Trophoblast cell (in vitro differentiated cells and primary cell): ENCODE data around the gene OTOF. TPM values are rescaled to one million over a fixed set of nuclear protein-coding genes. Genes with fewer than 3 reads are reported as not detected.

Source experiments
- DNase-seq, 2 donors: peaks; one replicate each; pipeline ENCODE4 v3.0.0-alpha.2; 2016
- H2AFZ ChIP-seq: 2 replicates; pipeline ENCODE4 v1.6.1; 2013; ENCODE audit warnings: low read length, moderate library complexity, mild to moderate bottlenecking; ENCODE audit not compliant: insufficient read depth, poor library complexity
- H2AK5ac ChIP-seq: 2 replicates; pipeline ENCODE4 v1.6.1; 2013; ENCODE audit warnings: mild to moderate bottlenecking, low read length
- H2BK120ac ChIP-seq: 2 replicates; pipeline ENCODE4 v1.6.1; 2013; ENCODE audit warnings: low read length, mild to moderate bottlenecking, moderate library complexity; ENCODE audit not compliant: insufficient read depth, poor library complexity
- H2BK12ac ChIP-seq: 2 replicates; pipeline ENCODE4 v1.6.1; 2013; ENCODE audit warnings: mild to moderate bottlenecking, low read length, moderate library complexity
- H2BK5ac ChIP-seq: 2 replicates; pipeline ENCODE4 v1.6.1; 2013; ENCODE audit warnings: low read length, low read depth, moderate library complexity, mild to moderate bottlenecking; ENCODE audit not compliant: poor library complexity
- H3K14ac ChIP-seq: 2 replicates; pipeline ENCODE4 v1.6.1; 2013; ENCODE audit warnings: mild to moderate bottlenecking, low read length
- H3K18ac ChIP-seq: 2 replicates; pipeline ENCODE4 v1.6.1; 2013; ENCODE audit warnings: mild to moderate bottlenecking, low read length
- H3K23ac ChIP-seq: 2 replicates; pipeline ENCODE4 v1.6.1; 2013; ENCODE audit warnings: low read length
- H3K27ac ChIP-seq: 2 replicates; pipeline ENCODE4 v1.5.1; 2013; ENCODE audit warnings: low read depth, mild to moderate bottlenecking, inconsistent platforms, low read length, moderate library complexity
- H3K27me3 ChIP-seq: 2 replicates; pipeline ENCODE4 v1.6.1; 2013; ENCODE audit warnings: inconsistent platforms, mild to moderate bottlenecking, low read length, moderate library complexity; ENCODE audit not compliant: insufficient read depth
- H3K36me3 ChIP-seq, 2 experiments: 1 replicate in 1 of 2; 2 replicates in 1 of 2; pipeline ENCODE4 v1.6.1; 2013; ENCODE audit warnings: low read length in 2 of 2, mild to moderate bottlenecking in 2 of 2, moderate library complexity in 1 of 2; ENCODE audit not compliant: insufficient read depth in 2 of 2, control insufficient read depth in 1 of 2
- H3K4ac ChIP-seq: 2 replicates; pipeline ENCODE4 v1.6.1; 2013; ENCODE audit warnings: low read depth, mild to moderate bottlenecking, low read length, moderate library complexity
- H3K4me1 ChIP-seq, 2 experiments: 1 replicate in 1 of 2; 2 replicates in 1 of 2; pipeline ENCODE4 v1.6.1; 2013; ENCODE audit warnings: low read length in 2 of 2, mild to moderate bottlenecking in 2 of 2, moderate library complexity in 1 of 2; ENCODE audit not compliant: insufficient read depth in 2 of 2, control insufficient read depth in 1 of 2
- H3K4me2 ChIP-seq: 2 replicates; pipeline ENCODE4 v1.6.1; 2013; ENCODE audit warnings: inconsistent platforms, mild to moderate bottlenecking, low read length, moderate library complexity
- H3K4me3 ChIP-seq: 2 replicates; pipeline ENCODE4 v1.5.1; 2013; ENCODE audit warnings: mild to moderate bottlenecking, low read depth, low read length, inconsistent platforms
- H3K79me1 ChIP-seq: one replicate; pipeline ENCODE4 v1.6.1; 2013; ENCODE audit warnings: low read length
- H3K79me2 ChIP-seq: 2 replicates; pipeline ENCODE4 v1.6.1; 2013; ENCODE audit warnings: low read length, mild to moderate bottlenecking; ENCODE audit not compliant: control insufficient read depth, insufficient read depth, poor library complexity
- H3K9ac ChIP-seq: 2 replicates; pipeline ENCODE4 v1.6.1; 2013; ENCODE audit warnings: mild to moderate bottlenecking, low read length
- H3K9me3 ChIP-seq: 2 replicates; pipeline ENCODE4 v1.6.1; 2013; ENCODE audit warnings: low read depth, mild to moderate bottlenecking, control low read depth, inconsistent platforms, low read length; ENCODE audit not compliant: insufficient read depth
- H4K12ac ChIP-seq: 2 replicates; pipeline ENCODE4 v1.6.1; 2013; ENCODE audit warnings: low read depth, mild to moderate bottlenecking, low read length, moderate library complexity
- H4K8ac ChIP-seq: 2 replicates; pipeline ENCODE4 v1.6.1; 2013; ENCODE audit warnings: low read depth, mild to moderate bottlenecking, low read length, moderate library complexity
- H4K91ac ChIP-seq: one replicate; pipeline ENCODE4 v1.6.1; 2013; ENCODE audit warnings: low read depth, mild to moderate bottlenecking, low read length, moderate library complexity
- WGBS: extraction: QIAGEN DNeasy Blood & Tissue Kit; methylation state at CpG from one replicate; pipeline ENCODE4 v1.1.7; 2013; ENCODE audit warnings: missing lambda C conversion rate; ENCODE audit not compliant: insufficient read length, insufficient coverage; ENCODE audit errors: extremely low coverage; 5-methylcytosine and 5-hydroxymethylcytosine counted together
- polyA plus RNA-seq: library from polyadenylated mRNA; stranded (reverse); fragments of 200-250 nt; gene quantifications from 2 replicates; pipeline ENCODE4 v1.2.3, GENCODE V29; 2013

The OTOF gene
- 0.12 and 0.17 TPM in 2 replicates for polyA plus RNA-seq

DNA sequence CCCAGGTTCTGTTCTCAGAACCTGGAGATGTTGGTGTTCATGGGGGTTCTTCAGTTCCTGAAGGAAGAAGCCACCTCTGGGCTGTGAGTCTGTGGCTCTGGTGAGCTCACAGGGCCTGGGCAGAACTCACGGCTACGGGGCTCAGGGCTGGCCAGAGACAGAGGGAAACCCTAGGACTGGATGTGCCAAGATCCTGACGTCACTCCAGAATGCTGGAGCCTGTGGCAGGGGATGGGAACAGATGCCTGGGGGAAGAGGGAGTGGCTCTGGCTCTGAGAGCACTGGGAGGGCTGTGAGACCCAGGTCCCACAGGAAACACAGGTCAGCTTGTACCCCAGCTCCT lies at the start of gene OTOF:
TSS of gene OTOF (minus strand) at position 214 of the 343 bp plus-strand sequence.
- no peak within 1 kb of the TSS for H4K8ac ChIP-seq
- no peak within 1 kb of the TSS for H4K91ac ChIP-seq
- no peak within 1 kb of the TSS for H2BK12ac ChIP-seq
- H3K27me3 ChIP-seq = no peaks in the 10 kb centered on the region
- H3K4me2 ChIP-seq = no peak within 1 kb of the TSS
- H3K4me1 ChIP-seq = no peaks in the 10 kb centered on the region
- no peak within 1 kb of the TSS for H3K4me3 ChIP-seq
- H3K79me1 ChIP-seq = no peaks in the 10 kb centered on the region
- peak; percentile 17 to 25 for DNase-seq
- no peak within 1 kb of the TSS for H2AFZ ChIP-seq
- H3K18ac ChIP-seq = no peak within 1 kb of the TSS
- H3K9me3 ChIP-seq = peaks cover 6% of the 10 kb centered on the region
- no peaks in the 10 kb centered on the region for H3K79me2 ChIP-seq
- H3K27ac ChIP-seq = no peak within 1 kb of the TSS
- H2AK5ac ChIP-seq = no peak within 1 kb of the TSS
- no peak within 1 kb of the TSS for H3K14ac ChIP-seq
- H3K23ac ChIP-seq = no peak within 1 kb of the TSS
- no peak within 1 kb of the TSS for H2BK120ac ChIP-seq
- no peak within 1 kb of the TSS for H3K9ac ChIP-seq
- no peak within 1 kb of the TSS for H2BK5ac ChIP-seq
- whole genome bisulfite sequencing = no CpG with 5 or more reads among the region's 3 CpGs
- no peak within 1 kb of the TSS for H3K4ac ChIP-seq
- no peak within 1 kb of the TSS for H4K12ac ChIP-seq
- no peaks in the 10 kb centered on the region for H3K36me3 ChIP-seq

GRCh38 chr2:26526589-26526988 lies 48.7 kb upstream of the OTOF start:
- no peak overlapping the region for H2AFZ ChIP-seq
- H3K23ac ChIP-seq = no peak overlapping the region
- no peak overlapping the region for H3K4me3 ChIP-seq
- no peak overlapping the region for H3K14ac ChIP-seq
- H3K9me3 ChIP-seq = no peaks in the 10 kb centered on the region
- H3K27ac ChIP-seq = no peak overlapping the region
- no peak overlapping the region for H2BK12ac ChIP-seq
- no peak overlapping the region for H3K18ac ChIP-seq
- H4K8ac ChIP-seq = no peak overlapping the region
- WGBS = no CpG with 5 or more reads among the region's 2 CpGs
- H3K9ac ChIP-seq = no peak overlapping the region
- H3K4me1 ChIP-seq = no peaks in the 10 kb centered on the region
- H3K27me3 ChIP-seq = no peaks in the 10 kb centered on the region
- H2BK5ac ChIP-seq = no peak overlapping the region
- no peaks in the 10 kb centered on the region for H3K79me1 ChIP-seq
- no peak overlapping the region for H2BK120ac ChIP-seq
- H3K36me3 ChIP-seq = no peaks in the 10 kb centered on the region
- no peak overlapping the region for H4K91ac ChIP-seq
- H3K79me2 ChIP-seq = no peaks in the 10 kb centered on the region
- no peak for DNase-seq
- no peak overlapping the region for H2AK5ac ChIP-seq
- no peak overlapping the region for H3K4me2 ChIP-seq
- H3K4ac ChIP-seq = no peak overlapping the region
- no peak overlapping the region for H4K12ac ChIP-seq

DNA sequence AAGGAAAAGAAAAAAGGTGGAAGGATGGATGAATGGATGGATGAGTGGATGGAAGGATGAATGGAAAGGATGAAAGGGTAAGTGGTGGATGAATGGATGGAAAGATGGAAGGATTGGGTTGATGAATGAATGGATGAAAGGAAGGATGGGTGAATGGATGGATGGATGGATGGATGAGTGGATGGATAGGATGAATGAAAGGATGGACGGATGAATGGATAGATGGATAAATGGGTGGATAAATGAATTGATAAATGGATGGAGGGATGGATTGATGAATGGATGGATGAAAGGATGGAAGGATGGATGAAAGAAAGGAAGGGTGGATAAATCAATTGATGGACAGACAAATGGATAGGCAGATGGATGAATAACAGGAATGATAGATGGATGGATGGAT lies 48.2 kb upstream of the OTOF start:
- Histone ChIP-seq H3K14ac (no peak overlapping the region), H3K27ac (no peak overlapping the region), H3K79me1 (no peaks in the 10 kb centered on the region), H3K36me3 (no peaks in the 10 kb centered on the region), H2AFZ (no peak overlapping the region), H3K4ac (no peak overlapping the region), H2BK12ac (no peak overlapping the region), H3K9me3 (peaks cover under 1% of the 10 kb centered on the region), H3K18ac (no peak overlapping the region), H3K4me2 (no peak overlapping the region), H4K8ac (no peak overlapping the region), H3K9ac (no peak overlapping the region), H4K12ac (no peak overlapping the region), H2BK5ac (no peak overlapping the region), H3K4me1 (no peaks in the 10 kb centered on the region), H3K79me2 (no peaks in the 10 kb centered on the region), H2AK5ac (no peak overlapping the region), H2BK120ac (no peak overlapping the region), H3K27me3 (no peaks in the 10 kb centered on the region), H3K4me3 (no peak overlapping the region), H3K23ac (no peak overlapping the region), H4K91ac (no peak overlapping the region)
- WGBS = 100% methylated on average over 1 of the region's 1 CpG
- no peak for DNase-seq

GRCh38 chr2:26523750-26524149 lies 45.8 kb upstream of the OTOF start:
- H3K27ac ChIP-seq = no peak overlapping the region
- no peak overlapping the region for H3K23ac ChIP-seq
- DNase-seq = no peak
- H3K79me1 ChIP-seq = no peaks in the 10 kb centered on the region
- H3K18ac ChIP-seq = no peak overlapping the region
- no peaks in the 10 kb centered on the region for H3K36me3 ChIP-seq
- H2BK120ac ChIP-seq = no peak overlapping the region
- no peak overlapping the region for H3K14ac ChIP-seq
- H3K79me2 ChIP-seq = no peaks in the 10 kb centered on the region
- no peak overlapping the region for H2BK12ac ChIP-seq
- H3K27me3 ChIP-seq = no peaks in the 10 kb centered on the region
- H3K4me3 ChIP-seq = no peak overlapping the region
- H3K9ac ChIP-seq = no peak overlapping the region
- peaks cover 2% of the 10 kb centered on the region for H3K9me3 ChIP-seq
- H3K4me2 ChIP-seq = no peak overlapping the region
- no peak overlapping the region for H3K4ac ChIP-seq
- no peak overlapping the region for H4K12ac ChIP-seq
- no peak overlapping the region for H2BK5ac ChIP-seq
- no peaks in the 10 kb centered on the region for H3K4me1 ChIP-seq
- H4K8ac ChIP-seq = no peak overlapping the region
- H4K91ac ChIP-seq = no peak overlapping the region
- no peak overlapping the region for H2AFZ ChIP-seq
- no peak overlapping the region for H2AK5ac ChIP-seq
